GM12801 (cell line): ENCODE results near the gene MLPH.

ENCODE experiments used
- CTCF ChIP-seq: IDR thresholded peaks from one replicate; pipeline ENCODE4 v1.5.1; 2011; ENCODE audit warnings: control low read depth; ENCODE audit not compliant: insufficient read length; ENCODE audit errors: extremely low read depth

Gene MLPH

GRCh38 chr2:237470914-237471313 is 16.1 kb upstream of the MLPH start:
- TF ChIP-seq CTCF, result no peak

- TF ChIP-seq CTCF, result no peak
Measured at GRCh38 chr2:237471438-237472186, 15.4 kb upstream of the MLPH start.

- no peak for TF ChIP-seq CTCF
Measured at GRCh38 chr2:237472187-237472712, 14.8 kb upstream of the MLPH start.

GRCh38 chr2:237472909-237473877 is 13.9 kb upstream of the MLPH start:
- no peak for TF ChIP-seq CTCF

GRCh38 chr2:237473878-237474441 is 13.1 kb upstream of the MLPH start:
- no peak for TF ChIP-seq CTCF

GRCh38 chr2:237474442-237474911 is 12.6 kb upstream of the MLPH start:
- TF ChIP-seq CTCF, result no peak
